WTC11 (cell line): Measurements from ENCODE around the gene TBL1Y. TPM values are rescaled to one million over a fixed set of nuclear protein-coding genes. Genes with fewer than 3 reads are reported as not detected.

ENCODE experiments used
- ATAC-seq: fragments of 200-7000 bp; cut with Tn5 transposase; 2 replicates; pipeline ENCODE4 v1.10.0; 2021; ENCODE audit warnings: mild to moderate bottlenecking, moderate library complexity
- CTCF ChIA-PET: fragments of 300-600 bp; sonication (Branson Sonifier 250); formaldehyde crosslinking; loops from one replicate; lab custom pipeline; 2021; ENCODE audit warnings: antibody characterized with exemption; lab: Charles Lee
- POLR2A ChIA-PET: fragments of 350-600 bp; sonication (Branson Sonifier 250); formaldehyde crosslinking; loops from one replicate; lab custom pipeline; 2021; ENCODE audit warnings: antibody characterized with exemption; lab: Charles Lee
- DNase-seq: peaks from one replicate; pipeline ENCODE4 v3.0.0; 2021; ENCODE audit warnings: low spot score
- H3K27ac Mint-ChIP-seq: 2 replicates; pipeline ENCODE4 v1.8.0; 2021; ENCODE audit warnings: mixed read lengths
- H3K27me3 Mint-ChIP-seq: 2 replicates; pipeline ENCODE4 v1.8.0; 2021; ENCODE audit warnings: low read depth, mild to moderate bottlenecking, moderate library complexity, mixed read lengths
- H3K36me3 Mint-ChIP-seq: 2 replicates; pipeline ENCODE4 v1.8.0; 2021; ENCODE audit warnings: mixed read lengths
- H3K4me1 Mint-ChIP-seq: 2 replicates; pipeline ENCODE4 v1.8.0; 2022; ENCODE audit warnings: mixed read lengths
- H3K4me3 Mint-ChIP-seq: 2 replicates; pipeline ENCODE4 v1.8.0; 2021; ENCODE audit warnings: mild to moderate bottlenecking, moderate library complexity, mixed read lengths
- H3K9me3 Mint-ChIP-seq: 2 replicates; pipeline ENCODE4 v1.8.0; 2021; ENCODE audit warnings: mixed read lengths
- CREB1 ChIP-seq: sonication (generic); formaldehyde crosslinking; IDR thresholded peaks from 2 replicates; pipeline ENCODE4 v1.8.0; 2023; ENCODE audit warnings: mild to moderate bottlenecking, missing genetic modification reagents
- ESRRA ChIP-seq: sonication (generic); formaldehyde crosslinking; IDR thresholded peaks from 2 replicates; pipeline ENCODE4 v1.8.1; 2022; ENCODE audit warnings: mild to moderate bottlenecking, missing genetic modification reagents, borderline replicate concordance
- JUN ChIP-seq: sonication (generic); formaldehyde crosslinking; IDR thresholded peaks from 2 replicates; pipeline ENCODE4 v1.8.0; 2023; ENCODE audit warnings: mild to moderate bottlenecking, missing genetic modification reagents
- KAT7 ChIP-seq: sonication (generic); formaldehyde crosslinking; IDR thresholded peaks from 2 replicates; pipeline ENCODE4 v1.8.1; 2023; ENCODE audit warnings: missing genetic modification reagents, mild to moderate bottlenecking, borderline replicate concordance
- NFATC4 ChIP-seq: fragments of 250-450 bp; sonication (Bioruptor Pico); IDR thresholded peaks from 2 replicates; pipeline ENCODE4 v1.9.0; 2021; ENCODE audit warnings: mild to moderate bottlenecking
- SMAD3 ChIP-seq: sonication (generic); formaldehyde crosslinking; IDR thresholded peaks from 2 replicates; pipeline ENCODE4 v1.8.0; 2022; ENCODE audit warnings: missing genetic modification reagents, mild to moderate bottlenecking, borderline replicate concordance
- ZNF121 ChIP-seq: sonication (generic); formaldehyde crosslinking; IDR thresholded peaks from 2 replicates; pipeline ENCODE4 v1.8.0; 2023; ENCODE audit warnings: missing genetic modification reagents
- ZNF219 ChIP-seq: sonication (generic); formaldehyde crosslinking; IDR thresholded peaks from 2 replicates; pipeline ENCODE4 v1.8.0; 2023; ENCODE audit warnings: missing genetic modification reagents, mild to moderate bottlenecking, borderline replicate concordance
- ZNF263 ChIP-seq: sonication (generic); formaldehyde crosslinking; IDR thresholded peaks from 2 replicates; pipeline ENCODE4 v1.8.1; 2022; ENCODE audit warnings: low read depth, mild to moderate bottlenecking, moderate library complexity, missing genetic modification reagents
- ZNF317 ChIP-seq: sonication (generic); formaldehyde crosslinking; IDR thresholded peaks from 2 replicates; pipeline ENCODE4 v1.8.1; 2023; ENCODE audit warnings: low read depth, mild to moderate bottlenecking, moderate library complexity, missing genetic modification reagents, borderline replicate concordance
- ZNF416 ChIP-seq: fragments of 250-450 bp; sonication (Bioruptor Pico); IDR thresholded peaks from 2 replicates; pipeline ENCODE4 v1.9.0; 2021; ENCODE audit warnings: mild to moderate bottlenecking, inconsistent platforms
- total RNA-seq: library from RNA; stranded (reverse); gene quantifications from 3 replicates; pipeline ENCODE4 v1.2.3, GENCODE V29; 2021
- TF ChIP-seq, protein P1 (sequence below): fragments of 250-450 bp; sonication (Bioruptor Pico); IDR thresholded peaks from 2 replicates; pipeline ENCODE4 v1.8.0; 2021; ENCODE audit warnings: mild to moderate bottlenecking
- TF ChIP-seq, protein P2 (sequence below): sonication (generic); formaldehyde crosslinking; IDR thresholded peaks from 2 replicates; pipeline ENCODE4 v1.8.0; 2022; ENCODE audit warnings: missing genetic modification reagents
- TF ChIP-seq, protein P3 (sequence below): sonication (generic); formaldehyde crosslinking; IDR thresholded peaks from 2 replicates; pipeline ENCODE4 v1.8.0; 2022; ENCODE audit warnings: mild to moderate bottlenecking, missing genetic modification reagents
- TF ChIP-seq, protein P4 (sequence below): sonication (generic); formaldehyde crosslinking; IDR thresholded peaks from 2 replicates; pipeline ENCODE4 v1.8.1; 2022; ENCODE audit warnings: low read depth, mild to moderate bottlenecking, moderate library complexity, missing genetic modification reagents, borderline replicate concordance
- TF ChIP-seq, protein P5 (sequence below): sonication (generic); formaldehyde crosslinking; IDR thresholded peaks from 2 replicates; pipeline ENCODE4 v1.8.0; 2022; ENCODE audit warnings: mild to moderate bottlenecking, missing genetic modification reagents
- TF ChIP-seq, protein P6 (sequence below): fragments of 250-450 bp; sonication (Bioruptor Pico); IDR thresholded peaks from 2 replicates; pipeline ENCODE4 v2.1.2; 2022; ENCODE audit warnings: mild to moderate bottlenecking, moderate library complexity
- TF ChIP-seq, protein P7 (sequence below): sonication (generic); formaldehyde crosslinking; IDR thresholded peaks from 2 replicates; pipeline ENCODE4 v1.8.0; 2023; ENCODE audit warnings: missing genetic modification reagents, mild to moderate bottlenecking, borderline replicate concordance
- TF ChIP-seq, protein P8 (sequence below): sonication (generic); formaldehyde crosslinking; IDR thresholded peaks from 2 replicates; pipeline ENCODE4 v1.8.1; 2023; ENCODE audit warnings: mild to moderate bottlenecking, moderate library complexity, missing genetic modification reagents

The TBL1Y gene
- total RNA-seq, 1 experiment from 2014 or later: not detected

DNA sequence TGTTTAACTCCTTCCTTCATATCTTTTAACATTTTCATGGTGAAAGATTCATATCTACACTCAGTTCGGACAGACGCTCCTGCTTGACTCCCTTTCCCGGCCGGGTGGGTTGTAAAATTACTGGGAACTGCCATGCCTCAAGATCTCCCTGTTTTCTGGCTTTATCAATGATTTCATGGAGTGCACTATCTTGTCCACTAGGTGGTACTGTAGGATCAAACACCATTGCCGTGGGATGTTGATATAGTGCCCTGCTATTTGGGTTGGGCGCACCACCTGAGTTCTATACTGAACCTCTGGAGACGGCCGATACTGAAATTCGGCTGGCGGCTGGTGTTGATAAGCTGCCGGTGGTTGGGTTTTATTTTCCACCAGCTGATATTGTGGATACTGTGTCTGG is 54.2 kb downstream of the TBL1Y start:
- ChIA-PET POLR2A (no interaction called here), CTCF (no interaction called here)
- no peaks in the 10 kb centered on the region for H3K9me3 Mint-ChIP-seq
- no peak for ATAC-seq
- H3K27ac Mint-ChIP-seq: no peak overlapping the region
- TF ChIP-seq, protein P1, sequence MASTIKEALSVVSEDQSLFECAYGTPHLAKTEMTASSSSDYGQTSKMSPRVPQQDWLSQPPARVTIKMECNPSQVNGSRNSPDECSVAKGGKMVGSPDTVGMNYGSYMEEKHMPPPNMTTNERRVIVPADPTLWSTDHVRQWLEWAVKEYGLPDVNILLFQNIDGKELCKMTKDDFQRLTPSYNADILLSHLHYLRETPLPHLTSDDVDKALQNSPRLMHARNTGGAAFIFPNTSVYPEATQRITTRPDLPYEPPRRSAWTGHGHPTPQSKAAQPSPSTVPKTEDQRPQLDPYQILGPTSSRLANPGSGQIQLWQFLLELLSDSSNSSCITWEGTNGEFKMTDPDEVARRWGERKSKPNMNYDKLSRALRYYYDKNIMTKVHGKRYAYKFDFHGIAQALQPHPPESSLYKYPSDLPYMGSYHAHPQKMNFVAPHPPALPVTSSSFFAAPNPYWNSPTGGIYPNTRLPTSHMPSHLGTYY (CRISPR knock-in tag): no peak
- no peak for TF ChIP-seq ESRRA (CRISPR knock-in tag)
- TF ChIP-seq KAT7: no peak
- TF ChIP-seq, protein P2, sequence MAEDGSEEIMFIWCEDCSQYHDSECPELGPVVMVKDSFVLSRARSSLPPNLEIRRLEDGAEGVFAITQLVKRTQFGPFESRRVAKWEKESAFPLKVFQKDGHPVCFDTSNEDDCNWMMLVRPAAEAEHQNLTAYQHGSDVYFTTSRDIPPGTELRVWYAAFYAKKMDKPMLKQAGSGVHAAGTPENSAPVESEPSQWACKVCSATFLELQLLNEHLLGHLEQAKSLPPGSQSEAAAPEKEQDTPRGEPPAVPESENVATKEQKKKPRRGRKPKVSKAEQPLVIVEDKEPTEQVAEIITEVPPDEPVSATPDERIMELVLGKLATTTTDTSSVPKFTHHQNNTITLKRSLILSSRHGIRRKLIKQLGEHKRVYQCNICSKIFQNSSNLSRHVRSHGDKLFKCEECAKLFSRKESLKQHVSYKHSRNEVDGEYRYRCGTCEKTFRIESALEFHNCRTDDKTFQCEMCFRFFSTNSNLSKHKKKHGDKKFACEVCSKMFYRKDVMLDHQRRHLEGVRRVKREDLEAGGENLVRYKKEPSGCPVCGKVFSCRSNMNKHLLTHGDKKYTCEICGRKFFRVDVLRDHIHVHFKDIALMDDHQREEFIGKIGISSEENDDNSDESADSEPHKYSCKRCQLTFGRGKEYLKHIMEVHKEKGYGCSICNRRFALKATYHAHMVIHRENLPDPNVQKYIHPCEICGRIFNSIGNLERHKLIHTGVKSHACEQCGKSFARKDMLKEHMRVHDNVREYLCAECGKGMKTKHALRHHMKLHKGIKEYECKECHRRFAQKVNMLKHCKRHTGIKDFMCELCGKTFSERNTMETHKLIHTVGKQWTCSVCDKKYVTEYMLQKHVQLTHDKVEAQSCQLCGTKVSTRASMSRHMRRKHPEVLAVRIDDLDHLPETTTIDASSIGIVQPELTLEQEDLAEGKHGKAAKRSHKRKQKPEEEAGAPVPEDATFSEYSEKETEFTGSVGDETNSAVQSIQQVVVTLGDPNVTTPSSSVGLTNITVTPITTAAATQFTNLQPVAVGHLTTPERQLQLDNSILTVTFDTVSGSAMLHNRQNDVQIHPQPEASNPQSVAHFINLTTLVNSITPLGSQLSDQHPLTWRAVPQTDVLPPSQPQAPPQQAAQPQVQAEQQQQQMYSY (CRISPR knock-in tag): no peak
- TF ChIP-seq ZNF263 (CRISPR knock-in tag): no peak
- TF ChIP-seq ZNF416 (CRISPR knock-in tag): no peak
- TF ChIP-seq, protein P3, sequence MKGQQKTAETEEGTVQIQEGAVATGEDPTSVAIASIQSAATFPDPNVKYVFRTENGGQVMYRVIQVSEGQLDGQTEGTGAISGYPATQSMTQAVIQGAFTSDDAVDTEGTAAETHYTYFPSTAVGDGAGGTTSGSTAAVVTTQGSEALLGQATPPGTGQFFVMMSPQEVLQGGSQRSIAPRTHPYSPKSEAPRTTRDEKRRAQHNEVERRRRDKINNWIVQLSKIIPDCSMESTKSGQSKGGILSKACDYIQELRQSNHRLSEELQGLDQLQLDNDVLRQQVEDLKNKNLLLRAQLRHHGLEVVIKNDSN (CRISPR knock-in tag): no peak
- TF ChIP-seq, protein P4, sequence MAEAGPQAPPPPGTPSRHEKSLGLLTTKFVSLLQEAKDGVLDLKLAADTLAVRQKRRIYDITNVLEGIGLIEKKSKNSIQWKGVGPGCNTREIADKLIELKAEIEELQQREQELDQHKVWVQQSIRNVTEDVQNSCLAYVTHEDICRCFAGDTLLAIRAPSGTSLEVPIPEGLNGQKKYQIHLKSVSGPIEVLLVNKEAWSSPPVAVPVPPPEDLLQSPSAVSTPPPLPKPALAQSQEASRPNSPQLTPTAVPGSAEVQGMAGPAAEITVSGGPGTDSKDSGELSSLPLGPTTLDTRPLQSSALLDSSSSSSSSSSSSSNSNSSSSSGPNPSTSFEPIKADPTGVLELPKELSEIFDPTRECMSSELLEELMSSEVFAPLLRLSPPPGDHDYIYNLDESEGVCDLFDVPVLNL: no peak
- no peak for TF ChIP-seq ZNF121
- TF ChIP-seq ZNF317: no peak
- no peak for TF ChIP-seq ZNF219 (CRISPR knock-in tag)
- TF ChIP-seq SMAD3 (CRISPR knock-in tag): no peak
- no peak for TF ChIP-seq NFATC4 (CRISPR knock-in tag)
- TF ChIP-seq, protein P5, sequence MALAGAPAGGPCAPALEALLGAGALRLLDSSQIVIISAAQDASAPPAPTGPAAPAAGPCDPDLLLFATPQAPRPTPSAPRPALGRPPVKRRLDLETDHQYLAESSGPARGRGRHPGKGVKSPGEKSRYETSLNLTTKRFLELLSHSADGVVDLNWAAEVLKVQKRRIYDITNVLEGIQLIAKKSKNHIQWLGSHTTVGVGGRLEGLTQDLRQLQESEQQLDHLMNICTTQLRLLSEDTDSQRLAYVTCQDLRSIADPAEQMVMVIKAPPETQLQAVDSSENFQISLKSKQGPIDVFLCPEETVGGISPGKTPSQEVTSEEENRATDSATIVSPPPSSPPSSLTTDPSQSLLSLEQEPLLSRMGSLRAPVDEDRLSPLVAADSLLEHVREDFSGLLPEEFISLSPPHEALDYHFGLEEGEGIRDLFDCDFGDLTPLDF (CRISPR knock-in tag): no peak
- TF ChIP-seq, protein P6, sequence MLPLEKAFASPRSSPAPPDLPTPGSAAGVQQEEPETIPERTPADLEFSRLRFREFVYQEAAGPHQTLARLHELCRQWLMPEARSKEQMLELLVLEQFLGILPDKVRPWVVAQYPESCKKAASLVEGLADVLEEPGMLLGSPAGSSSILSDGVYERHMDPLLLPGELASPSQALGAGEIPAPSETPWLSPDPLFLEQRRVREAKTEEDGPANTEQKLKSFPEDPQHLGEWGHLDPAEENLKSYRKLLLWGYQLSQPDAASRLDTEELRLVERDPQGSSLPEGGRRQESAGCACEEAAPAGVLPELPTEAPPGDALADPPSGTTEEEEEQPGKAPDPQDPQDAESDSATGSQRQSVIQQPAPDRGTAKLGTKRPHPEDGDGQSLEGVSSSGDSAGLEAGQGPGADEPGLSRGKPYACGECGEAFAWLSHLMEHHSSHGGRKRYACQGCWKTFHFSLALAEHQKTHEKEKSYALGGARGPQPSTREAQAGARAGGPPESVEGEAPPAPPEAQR (CRISPR knock-in tag): no peak
- no peak for TF ChIP-seq JUN
- no peak for TF ChIP-seq CREB1
- TF ChIP-seq, protein P7, sequence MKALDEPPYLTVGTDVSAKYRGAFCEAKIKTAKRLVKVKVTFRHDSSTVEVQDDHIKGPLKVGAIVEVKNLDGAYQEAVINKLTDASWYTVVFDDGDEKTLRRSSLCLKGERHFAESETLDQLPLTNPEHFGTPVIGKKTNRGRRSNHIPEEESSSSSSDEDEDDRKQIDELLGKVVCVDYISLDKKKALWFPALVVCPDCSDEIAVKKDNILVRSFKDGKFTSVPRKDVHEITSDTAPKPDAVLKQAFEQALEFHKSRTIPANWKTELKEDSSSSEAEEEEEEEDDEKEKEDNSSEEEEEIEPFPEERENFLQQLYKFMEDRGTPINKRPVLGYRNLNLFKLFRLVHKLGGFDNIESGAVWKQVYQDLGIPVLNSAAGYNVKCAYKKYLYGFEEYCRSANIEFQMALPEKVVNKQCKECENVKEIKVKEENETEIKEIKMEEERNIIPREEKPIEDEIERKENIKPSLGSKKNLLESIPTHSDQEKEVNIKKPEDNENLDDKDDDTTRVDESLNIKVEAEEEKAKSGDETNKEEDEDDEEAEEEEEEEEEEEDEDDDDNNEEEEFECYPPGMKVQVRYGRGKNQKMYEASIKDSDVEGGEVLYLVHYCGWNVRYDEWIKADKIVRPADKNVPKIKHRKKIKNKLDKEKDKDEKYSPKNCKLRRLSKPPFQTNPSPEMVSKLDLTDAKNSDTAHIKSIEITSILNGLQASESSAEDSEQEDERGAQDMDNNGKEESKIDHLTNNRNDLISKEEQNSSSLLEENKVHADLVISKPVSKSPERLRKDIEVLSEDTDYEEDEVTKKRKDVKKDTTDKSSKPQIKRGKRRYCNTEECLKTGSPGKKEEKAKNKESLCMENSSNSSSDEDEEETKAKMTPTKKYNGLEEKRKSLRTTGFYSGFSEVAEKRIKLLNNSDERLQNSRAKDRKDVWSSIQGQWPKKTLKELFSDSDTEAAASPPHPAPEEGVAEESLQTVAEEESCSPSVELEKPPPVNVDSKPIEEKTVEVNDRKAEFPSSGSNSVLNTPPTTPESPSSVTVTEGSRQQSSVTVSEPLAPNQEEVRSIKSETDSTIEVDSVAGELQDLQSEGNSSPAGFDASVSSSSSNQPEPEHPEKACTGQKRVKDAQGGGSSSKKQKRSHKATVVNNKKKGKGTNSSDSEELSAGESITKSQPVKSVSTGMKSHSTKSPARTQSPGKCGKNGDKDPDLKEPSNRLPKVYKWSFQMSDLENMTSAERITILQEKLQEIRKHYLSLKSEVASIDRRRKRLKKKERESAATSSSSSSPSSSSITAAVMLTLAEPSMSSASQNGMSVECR: no peak
- TF ChIP-seq, protein P8, sequence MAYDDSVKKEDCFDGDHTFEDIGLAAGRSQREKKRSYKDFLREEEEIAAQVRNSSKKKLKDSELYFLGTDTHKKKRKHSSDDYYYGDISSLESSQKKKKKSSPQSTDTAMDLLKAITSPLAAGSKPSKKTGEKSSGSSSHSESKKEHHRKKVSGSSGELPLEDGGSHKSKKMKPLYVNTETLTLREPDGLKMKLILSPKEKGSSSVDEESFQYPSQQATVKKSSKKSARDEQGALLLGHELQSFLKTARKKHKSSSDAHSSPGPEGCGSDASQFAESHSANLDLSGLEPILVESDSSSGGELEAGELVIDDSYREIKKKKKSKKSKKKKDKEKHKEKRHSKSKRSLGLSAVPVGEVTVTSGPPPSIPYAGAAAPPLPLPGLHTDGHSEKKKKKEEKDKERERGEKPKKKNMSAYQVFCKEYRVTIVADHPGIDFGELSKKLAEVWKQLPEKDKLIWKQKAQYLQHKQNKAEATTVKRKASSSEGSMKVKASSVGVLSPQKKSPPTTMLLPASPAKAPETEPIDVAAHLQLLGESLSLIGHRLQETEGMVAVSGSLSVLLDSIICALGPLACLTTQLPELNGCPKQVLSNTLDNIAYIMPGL: no peak
- H3K4me3 Mint-ChIP-seq: no peak overlapping the region
- no peaks in the 10 kb centered on the region for H3K4me1 Mint-ChIP-seq
- H3K36me3 Mint-ChIP-seq: no peaks in the 10 kb centered on the region
- no peaks in the 10 kb centered on the region for H3K27me3 Mint-ChIP-seq
- DNase-seq: no peak
